Erythroblast (primary cell): ENCODE measurements around the gene UNC5CL.

ENCODE experiments used
- DNase-seq, 2 experiments: peaks; one replicate each; lab custom pipeline; 2025; lab: John Stamatoyannopoulos, UW
- GATA1 ChIP-seq: IDR thresholded peaks from 2 replicates; pipeline ENCODE4 v1.6.1; 2011; ENCODE audit warnings: low read depth, mild to moderate bottlenecking, control low read depth, low read length, moderate library complexity
- POLR2A ChIP-seq: IDR thresholded peaks from 2 replicates; pipeline ENCODE4 v1.6.1; 2011; ENCODE audit warnings: mild to moderate bottlenecking, low read length

UNC5CL gene

GRCh38 chr6:40977085-40977484 lies 61.9 kb downstream of the UNC5CL start:
- DNase-seq = no peak
- TF ChIP-seq GATA1 = no peak
- no peak for TF ChIP-seq POLR2A
